Erythroblast (primary cell): ENCODE measurements around the gene IRX4.

ENCODE experiments used
- GATA1 ChIP-seq: IDR thresholded peaks from 2 replicates; pipeline ENCODE4 v1.6.1; 2011; ENCODE audit warnings: low read depth, mild to moderate bottlenecking, control low read depth, low read length, moderate library complexity
- POLR2A ChIP-seq: IDR thresholded peaks from 2 replicates; pipeline ENCODE4 v1.6.1; 2011; ENCODE audit warnings: mild to moderate bottlenecking, low read length

DNA sequence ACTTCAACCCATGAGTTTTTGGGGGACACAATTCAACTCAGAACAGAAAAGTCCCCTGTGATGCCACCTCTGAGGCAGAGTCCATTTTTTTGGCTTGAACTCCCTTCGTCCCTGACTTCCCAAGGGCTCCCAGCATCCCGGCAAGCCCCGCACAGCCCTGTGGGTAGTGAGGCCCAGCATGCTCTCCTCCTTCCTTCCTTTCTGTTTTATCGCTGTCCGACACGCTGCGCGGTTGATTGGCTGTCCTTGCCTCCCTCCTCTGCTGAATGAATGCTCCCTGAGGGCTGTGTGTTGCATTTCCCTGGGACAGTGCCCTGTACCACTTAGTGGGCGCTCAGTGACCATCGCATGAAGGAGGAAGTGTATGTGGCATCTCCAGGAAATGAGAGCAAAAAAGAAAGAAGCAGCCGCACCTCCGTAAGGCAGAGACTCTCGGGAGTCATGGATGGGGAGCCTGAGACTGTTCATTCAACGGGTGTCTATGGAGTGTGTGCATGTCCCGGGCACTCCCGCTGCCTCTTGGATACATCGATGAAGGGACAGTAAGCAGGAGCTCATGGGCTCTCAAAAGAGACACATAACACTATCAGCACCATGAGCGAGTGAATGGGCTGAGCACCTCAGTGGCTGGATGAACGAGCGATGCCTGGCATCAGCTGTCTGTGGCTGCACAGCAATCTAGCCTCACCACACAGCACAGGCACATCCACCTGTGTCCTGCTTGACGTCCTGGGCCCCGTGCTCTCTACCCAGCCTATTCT is 10.1 kb upstream of the IRX4 start:
- TF ChIP-seq POLR2A (no peak), GATA1 (no peak)
